ENCODE measurements around the gene ZNF559. TPM values are rescaled to one million over a fixed set of nuclear protein-coding genes. Genes with fewer than 3 reads are reported as not detected.

The ZNF559 gene
- total RNA-seq, 2 experiments from 2014 or later, result 4.7 to 6.5 TPM

DNA sequence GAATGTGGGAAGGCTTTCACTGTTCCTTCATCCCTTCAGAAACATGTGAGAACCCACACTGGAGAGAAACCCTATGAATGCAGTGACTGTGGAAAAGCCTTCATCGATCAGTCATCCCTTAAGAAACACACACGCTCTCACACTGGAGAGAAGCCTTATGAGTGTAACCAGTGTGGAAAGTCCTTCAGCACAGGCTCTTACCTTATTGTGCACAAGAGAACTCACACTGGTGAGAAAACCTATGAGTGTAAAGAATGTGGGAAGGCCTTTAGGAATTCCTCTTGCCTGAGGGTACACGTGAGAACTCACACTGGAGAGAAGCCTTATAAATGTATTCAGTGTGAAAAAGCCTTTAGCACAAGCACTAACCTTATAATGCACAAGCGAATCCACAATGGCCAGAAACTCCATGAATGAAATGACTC, 57.4 kb downstream of the ZNF559 start:
- H3K27me3 Mint-ChIP-seq, result no peaks in the 10 kb centered on the region
- H3K4me3 Mint-ChIP-seq, result no peak overlapping the region
- H3K9me3 Mint-ChIP-seq, result peaks cover 26% of the 10 kb centered on the region

More for the DNA sequence above, 57.4 kb downstream of the ZNF559 start:
- Histone ChIP-seq H3K36me3 (ENCODE audit: insufficient read depth, low read length) (peaks cover 29% of the 10 kb centered on the region), H3K27ac (ENCODE audit: low read depth in 1 of 2, low read length in 2 of 2) (no peak overlapping the region), H3K4me1 (ENCODE audit: insufficient read depth, low read length) (no peaks in the 10 kb centered on the region), H3K4me3 (ENCODE audit: low read length) (no peak overlapping the region), H3K27me3 (ENCODE audit: control insufficient read depth in 1 of 2, insufficient read depth in 2 of 2, low read length in 2 of 2) (no peaks in the 10 kb centered on the region), H3K9me3 (ENCODE audit: control insufficient read depth in 1 of 2, insufficient read depth in 1 of 2, low read length in 2 of 2) (peaks cover 40 to 94% of the 10 kb centered on the region in 2 experiments)
- Mint-ChIP-seq H3K4me1 (ENCODE audit: low read depth) (no peaks in the 10 kb centered on the region), H3K27ac (no peak overlapping the region), H3K36me3 (ENCODE audit: low read depth) (peaks cover 98% of the 10 kb centered on the region)
- ATAC-seq (ENCODE audit: poor library complexity) (no peak), DNase-seq (no peak)
- intact Hi-C loops (cut with DNase I, micrococcal nuclease), result loop anchor here in 1 of 2 experiments (5.0 kb wide), 1 partner anchor 34 kb away; no protein-coding TSS in a partner anchor
- TF ChIP-seq, protein P1, sequence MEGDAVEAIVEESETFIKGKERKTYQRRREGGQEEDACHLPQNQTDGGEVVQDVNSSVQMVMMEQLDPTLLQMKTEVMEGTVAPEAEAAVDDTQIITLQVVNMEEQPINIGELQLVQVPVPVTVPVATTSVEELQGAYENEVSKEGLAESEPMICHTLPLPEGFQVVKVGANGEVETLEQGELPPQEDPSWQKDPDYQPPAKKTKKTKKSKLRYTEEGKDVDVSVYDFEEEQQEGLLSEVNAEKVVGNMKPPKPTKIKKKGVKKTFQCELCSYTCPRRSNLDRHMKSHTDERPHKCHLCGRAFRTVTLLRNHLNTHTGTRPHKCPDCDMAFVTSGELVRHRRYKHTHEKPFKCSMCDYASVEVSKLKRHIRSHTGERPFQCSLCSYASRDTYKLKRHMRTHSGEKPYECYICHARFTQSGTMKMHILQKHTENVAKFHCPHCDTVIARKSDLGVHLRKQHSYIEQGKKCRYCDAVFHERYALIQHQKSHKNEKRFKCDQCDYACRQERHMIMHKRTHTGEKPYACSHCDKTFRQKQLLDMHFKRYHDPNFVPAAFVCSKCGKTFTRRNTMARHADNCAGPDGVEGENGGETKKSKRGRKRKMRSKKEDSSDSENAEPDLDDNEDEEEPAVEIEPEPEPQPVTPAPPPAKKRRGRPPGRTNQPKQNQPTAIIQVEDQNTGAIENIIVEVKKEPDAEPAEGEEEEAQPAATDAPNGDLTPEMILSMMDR (IDR thresholded peaks at IDR 0.05), result no peak
- ChIA-PET CTCF (no interaction called here), POLR2A (no interaction called here)

Other genes with a start within 250 kb of the ZNF559 start
- not detected for gene OR1M1, start 237.1 kb upstream of the ZNF559 start, total RNA-seq
- gene OR7G2, start 216.7 kb upstream of the ZNF559 start, total RNA-seq, result not detected
- not detected for gene OR7G1, start 208.4 kb upstream of the ZNF559 start, total RNA-seq
- gene OR7G3, start 197.2 kb upstream of the ZNF559 start, total RNA-seq, result not detected
- gene ZNF317, start 183.8 kb upstream of the ZNF559 start, total RNA-seq, result 100 to 1,000 TPM; 110 TPM
- not detected for gene OR7D2, start 145.2 kb upstream of the ZNF559 start, total RNA-seq
- not detected for gene OR7D4, start 104.6 kb upstream of the ZNF559 start, total RNA-seq
- not detected for gene OR7E24, start 73.2 kb upstream of the ZNF559 start, total RNA-seq
- 10 to 100 TPM; 13.4 to 14.2 TPM for gene ZNF699, start 14.3 kb upstream of the ZNF559 start, total RNA-seq
- gene ZNF177, start 38.8 kb downstream of the ZNF559 start, total RNA-seq, result 1 to 10 TPM in 1 of 2 experiments, not detected in 1; 1.6 TPM
- 10 to 100 TPM; 45.5 to 46.2 TPM for gene ZNF266, start 111.4 kb downstream of the ZNF559 start, total RNA-seq
- gene ZNF560, start 174.4 kb downstream of the ZNF559 start, total RNA-seq, result not detected
- 10 to 100 TPM; 14.9 to 15.3 TPM for gene ZNF426, start 214.5 kb downstream of the ZNF559 start, total RNA-seq

Data from CD4-positive, alpha-beta T cell (primary cell).